AG09309 (cell line): ENCODE results near the gene CHCHD6.

Experiments
- DNase-seq: peaks from one replicate; pipeline ENCODE4 v3.0.0-alpha.2; 2010; ENCODE audit warnings: low read depth
- H3K4me3 ChIP-seq: 2 replicates; pipeline ENCODE4 v1.5.1; 2011; ENCODE audit warnings: mild to moderate bottlenecking, low read depth, low read length, moderate library complexity; ENCODE audit not compliant: control insufficient read depth
- TF ChIP-seq, protein P1 (sequence below): IDR thresholded peaks from 2 replicates; pipeline ENCODE4 v1.5.1; 2011; ENCODE audit warnings: mild to moderate bottlenecking, low read depth, low read length, inconsistent platforms; ENCODE audit not compliant: insufficient read depth, control insufficient read depth; ENCODE audit errors: missing control alignments

CHCHD6 gene

GRCh38 chr3:126685021-126685420 is 19.0 kb upstream of the CHCHD6 start:
- no peak for DNase-seq
- H3K4me3 ChIP-seq = no peak overlapping the region
- TF ChIP-seq, protein P1, sequence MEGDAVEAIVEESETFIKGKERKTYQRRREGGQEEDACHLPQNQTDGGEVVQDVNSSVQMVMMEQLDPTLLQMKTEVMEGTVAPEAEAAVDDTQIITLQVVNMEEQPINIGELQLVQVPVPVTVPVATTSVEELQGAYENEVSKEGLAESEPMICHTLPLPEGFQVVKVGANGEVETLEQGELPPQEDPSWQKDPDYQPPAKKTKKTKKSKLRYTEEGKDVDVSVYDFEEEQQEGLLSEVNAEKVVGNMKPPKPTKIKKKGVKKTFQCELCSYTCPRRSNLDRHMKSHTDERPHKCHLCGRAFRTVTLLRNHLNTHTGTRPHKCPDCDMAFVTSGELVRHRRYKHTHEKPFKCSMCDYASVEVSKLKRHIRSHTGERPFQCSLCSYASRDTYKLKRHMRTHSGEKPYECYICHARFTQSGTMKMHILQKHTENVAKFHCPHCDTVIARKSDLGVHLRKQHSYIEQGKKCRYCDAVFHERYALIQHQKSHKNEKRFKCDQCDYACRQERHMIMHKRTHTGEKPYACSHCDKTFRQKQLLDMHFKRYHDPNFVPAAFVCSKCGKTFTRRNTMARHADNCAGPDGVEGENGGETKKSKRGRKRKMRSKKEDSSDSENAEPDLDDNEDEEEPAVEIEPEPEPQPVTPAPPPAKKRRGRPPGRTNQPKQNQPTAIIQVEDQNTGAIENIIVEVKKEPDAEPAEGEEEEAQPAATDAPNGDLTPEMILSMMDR = no peak

- no peak for DNase-seq
- TF ChIP-seq, protein P1 = no peak
- no peak overlapping the region for H3K4me3 ChIP-seq
Observed at GRCh38 chr3:126685493-126685892, 18.5 kb upstream of the CHCHD6 start.

DNA sequence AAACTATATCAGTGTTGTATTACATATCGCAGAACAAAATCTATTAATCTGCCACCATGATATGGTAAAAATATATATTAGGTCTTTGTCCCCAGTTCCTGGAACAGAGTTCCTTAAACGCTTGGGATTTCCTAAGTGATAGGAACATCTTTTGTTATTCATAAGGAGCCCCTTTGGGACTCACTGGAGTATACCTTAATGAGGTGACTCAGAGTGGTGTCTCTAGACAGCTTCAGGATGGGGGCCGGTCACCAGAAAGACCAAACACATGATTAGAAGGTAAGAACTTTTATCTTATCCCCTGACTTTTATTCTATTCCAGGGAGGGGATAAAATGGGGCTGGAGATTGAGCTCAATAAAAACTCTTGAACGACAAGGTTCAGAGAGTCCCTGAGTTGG is 12.3 kb upstream of the CHCHD6 start:
- DNase-seq = no peak
- H3K4me3 ChIP-seq = no peak overlapping the region
- TF ChIP-seq, protein P1 = no peak

DNA sequence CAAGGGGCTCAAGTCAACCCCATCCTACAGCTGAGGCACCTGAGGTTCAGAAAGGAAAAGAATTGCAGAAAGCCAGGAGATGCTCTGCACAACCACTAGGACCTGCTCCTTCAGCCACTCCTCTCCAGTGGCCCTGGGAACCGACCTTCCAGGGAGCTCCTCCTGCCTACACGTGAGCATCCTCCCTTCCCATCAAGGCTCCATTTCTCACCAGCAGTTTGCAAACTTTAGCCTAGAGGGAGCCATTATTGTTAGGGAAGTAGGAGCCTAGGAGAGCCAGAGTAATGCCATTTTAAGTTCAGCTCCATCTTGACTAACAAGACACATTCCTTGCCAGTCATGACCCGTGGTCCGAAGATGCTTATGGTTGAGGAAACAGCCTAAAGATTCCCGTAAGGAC is 11.2 kb upstream of the CHCHD6 start:
- no peak for DNase-seq
- TF ChIP-seq, protein P1 = no peak
- no peak overlapping the region for H3K4me3 ChIP-seq

- no peak for DNase-seq
- no peak overlapping the region for H3K4me3 ChIP-seq
- TF ChIP-seq, protein P1 = no peak
Observed at GRCh38 chr3:126693921-126694320, 10.1 kb upstream of the CHCHD6 start.

GRCh38 chr3:126696701-126697267 is 7.3 kb upstream of the CHCHD6 start:
- TF ChIP-seq, protein P1 = no peak
- no peak overlapping the region for H3K4me3 ChIP-seq
- no peak for DNase-seq

- DNase-seq = no peak
- no peak overlapping the region for H3K4me3 ChIP-seq
- TF ChIP-seq, protein P1 = no peak
Observed at GRCh38 chr3:126699011-126699410, 5.0 kb upstream of the CHCHD6 start.
